HG03103 (cell line): ENCODE data around the gene NUP37.
"Not testable (repeated sequence)": the region's sequence is repeated elsewhere in the genome, so short reads cannot be mapped to it uniquely, and the experiment has no call there.

Source experiments
- ATAC-seq: cut with Tn5 transposase; IDR thresholded peaks from one replicate; pipeline ENCODE4 v1.9.1; 2021; ENCODE audit warnings: low read depth; ENCODE audit not compliant: unreplicated experiment

NUP37 gene

DNA sequence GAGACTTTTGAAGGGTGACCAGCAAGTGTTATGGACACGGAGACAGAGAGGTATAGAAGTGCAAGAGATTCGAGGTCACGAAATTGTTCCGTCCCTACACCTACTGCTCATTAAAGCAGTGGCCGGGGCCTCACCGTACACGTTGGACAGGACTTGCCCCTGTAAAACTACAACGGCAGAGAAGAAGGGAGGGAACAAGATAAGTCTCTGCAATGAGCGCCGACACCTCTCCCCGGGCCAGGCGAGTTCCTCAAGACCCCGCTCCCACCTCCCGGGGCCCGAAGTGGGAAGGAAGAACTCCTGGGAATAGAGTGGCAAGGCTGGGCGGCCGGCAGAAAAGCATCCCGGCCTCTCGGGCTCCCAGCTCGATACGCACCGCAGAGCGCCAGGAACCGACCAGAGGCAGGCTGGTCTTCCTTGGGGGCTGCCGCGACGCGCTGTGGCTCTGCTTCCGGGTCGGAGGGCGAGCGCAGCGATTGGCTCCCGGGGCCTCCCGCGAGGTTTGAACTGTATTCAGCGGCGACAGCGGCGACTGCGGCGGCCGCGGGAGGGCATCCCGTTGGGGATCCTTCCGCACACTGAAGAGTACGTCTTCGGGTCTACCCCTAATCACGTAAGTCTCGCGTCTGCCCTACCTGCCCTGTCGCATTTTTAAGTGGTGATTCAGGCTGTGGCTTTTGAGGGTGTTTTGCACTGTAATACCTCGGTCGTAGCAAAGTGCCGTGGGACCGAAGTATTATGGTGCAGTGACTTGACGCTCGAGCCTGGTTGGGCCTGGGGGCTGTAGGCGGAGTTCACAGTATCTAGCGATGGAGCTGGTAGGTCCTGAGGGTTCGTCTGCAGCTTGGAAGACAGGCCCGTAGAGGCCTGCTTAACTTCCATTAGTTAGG is at the start of gene NUP37, which contains the start of gene PARPBP:
Gene NUP37 (minus strand): TSS at position 441 of the 890 bp plus-strand sequence. CDS start 1,596 bp downstream, outside the sequence.
Gene PARPBP (plus strand): TSS at position 510 of the 890 bp plus-strand sequence. CDS start 3,706 bp downstream, outside the sequence.
- ATAC-seq, result peak; percentile 96

DNA sequence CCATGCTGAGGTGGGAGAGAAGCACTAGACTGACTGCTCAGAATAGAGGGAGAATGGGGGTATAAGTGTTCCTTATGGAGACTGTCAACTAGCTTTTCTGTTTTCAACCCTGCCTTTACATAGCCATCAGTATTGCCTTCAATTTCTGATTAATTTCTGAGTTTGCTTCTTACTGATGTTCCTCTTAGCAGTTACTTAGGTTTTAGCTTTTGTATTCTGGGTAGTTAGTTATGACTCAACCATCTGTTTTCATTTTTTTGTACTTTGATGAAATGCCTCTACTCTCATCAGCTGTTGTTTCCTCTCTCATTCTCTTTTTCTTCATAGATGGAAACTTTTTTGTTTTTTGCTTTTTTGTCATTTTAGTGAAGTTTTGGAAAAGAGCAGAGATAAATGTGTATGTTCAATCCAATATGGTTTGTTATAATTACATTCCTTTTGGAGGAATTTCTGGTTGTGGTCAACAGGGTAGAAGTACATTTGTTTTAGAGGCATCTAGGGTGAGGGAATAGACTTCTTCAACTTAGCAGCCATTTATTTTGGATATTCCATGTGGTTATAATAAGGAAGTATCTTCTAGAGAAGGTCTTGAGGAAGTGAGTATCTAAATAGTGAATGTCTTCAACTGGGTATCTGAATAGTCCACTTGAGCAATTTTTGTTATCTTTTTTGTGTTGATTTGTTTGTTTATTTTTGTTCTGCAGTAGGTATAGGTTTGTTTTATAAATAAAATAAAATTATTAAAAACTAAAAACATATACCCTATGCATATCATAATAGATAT is 48.1 kb upstream of the NUP37 start:
- peak; percentile 70 for ATAC-seq

- ATAC-seq, result no peak
Observed at GRCh38 chr12:102163383-102163782, 43.5 kb upstream of the NUP37 start.

DNA sequence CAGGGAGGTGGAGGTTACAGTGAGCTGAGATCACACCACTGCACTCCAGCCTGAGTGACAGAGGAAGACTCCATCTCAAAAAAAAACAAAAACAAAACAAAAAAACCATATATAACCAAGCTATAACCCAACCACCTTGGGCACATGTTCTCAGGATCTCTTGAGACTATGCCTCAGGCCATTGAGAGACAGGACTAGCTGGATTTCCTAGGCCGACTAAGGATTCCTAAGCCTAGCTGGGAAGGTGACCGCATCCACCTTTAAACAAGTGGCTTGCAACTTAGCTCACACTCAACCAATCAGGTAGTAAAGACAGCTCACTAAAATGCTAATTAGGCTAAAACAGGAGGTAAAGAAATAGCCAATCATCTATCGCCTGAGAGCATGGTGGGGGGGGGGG is 35.3 kb upstream of the NUP37 start:
- ATAC-seq, result not testable (repeated sequence)

DNA sequence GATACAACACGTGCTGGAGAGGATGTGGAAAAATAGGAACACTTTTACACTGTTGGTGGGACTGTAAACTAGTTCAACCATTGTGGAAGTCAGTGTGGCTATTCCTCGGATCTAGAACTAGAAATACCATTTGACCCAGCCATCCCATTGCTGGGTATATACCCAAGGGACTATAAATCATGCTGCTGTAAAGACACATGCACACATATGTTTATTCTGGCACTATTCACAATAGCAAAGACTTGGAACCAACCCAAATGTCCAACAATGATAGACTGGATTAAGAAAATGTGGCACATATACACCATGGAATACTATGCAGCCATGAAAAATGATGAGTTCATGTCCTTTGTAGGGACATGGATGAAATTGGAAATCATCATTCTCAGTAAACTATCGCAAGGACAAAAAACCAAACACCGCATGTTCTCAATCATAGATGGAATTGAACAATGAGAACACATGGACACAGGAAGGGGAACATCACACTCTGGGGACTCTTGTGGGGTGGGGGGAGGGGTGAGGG is 27.2 kb upstream of the NUP37 start:
- ATAC-seq, result not testable (repeated sequence)

GRCh38 chr12:102144221-102144620 is 24.3 kb upstream of the NUP37 start:
- ATAC-seq, result no peak

DNA sequence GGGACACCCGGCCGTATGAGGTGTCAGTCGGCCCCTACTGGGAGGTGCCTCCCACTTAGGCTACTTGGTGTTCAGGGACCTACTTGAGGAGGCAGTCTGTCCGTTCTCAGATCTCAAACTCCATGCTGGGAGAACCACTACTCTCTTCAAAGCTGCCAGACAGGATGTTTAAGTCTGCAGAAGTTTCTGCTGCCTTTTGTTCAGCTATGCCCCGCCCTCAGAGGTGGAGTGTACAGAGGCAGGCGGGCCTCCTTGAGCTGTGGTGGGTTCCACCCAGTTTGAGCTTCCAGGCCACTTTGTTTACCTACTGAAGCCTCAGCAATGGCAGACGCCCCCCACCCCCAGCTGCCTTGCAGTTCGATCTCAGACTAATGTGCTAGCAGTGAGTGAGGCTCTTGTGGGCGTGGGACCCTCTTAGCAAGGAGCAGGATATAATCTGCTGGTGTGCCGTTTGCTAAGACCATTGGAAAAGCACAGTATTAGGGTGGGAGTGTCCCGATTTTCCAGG is 23.0 kb upstream of the NUP37 start:
- ATAC-seq, result not testable (repeated sequence)

- not testable (repeated sequence) for ATAC-seq
Observed at GRCh38 chr12:102137619-102138018, 17.7 kb upstream of the NUP37 start.

DNA sequence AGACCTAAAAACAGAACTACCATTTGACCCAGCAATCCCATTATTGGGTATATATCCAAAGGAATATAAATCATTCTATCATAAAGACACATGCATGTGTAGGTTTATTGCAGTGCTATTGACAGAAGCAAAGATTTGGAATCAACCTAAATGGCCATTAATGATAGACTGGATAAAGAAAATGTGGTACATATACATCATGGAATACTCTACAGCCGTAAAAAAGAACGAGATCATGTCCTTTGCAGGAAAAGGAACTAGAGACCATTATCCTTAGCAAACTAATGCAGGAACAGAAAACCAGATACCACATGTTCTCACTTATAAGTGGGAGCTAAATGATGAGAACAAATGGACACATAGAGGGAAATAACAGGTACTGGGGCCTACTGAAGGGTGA is 11.5 kb upstream of the NUP37 start:
- not testable (repeated sequence) for ATAC-seq

DNA sequence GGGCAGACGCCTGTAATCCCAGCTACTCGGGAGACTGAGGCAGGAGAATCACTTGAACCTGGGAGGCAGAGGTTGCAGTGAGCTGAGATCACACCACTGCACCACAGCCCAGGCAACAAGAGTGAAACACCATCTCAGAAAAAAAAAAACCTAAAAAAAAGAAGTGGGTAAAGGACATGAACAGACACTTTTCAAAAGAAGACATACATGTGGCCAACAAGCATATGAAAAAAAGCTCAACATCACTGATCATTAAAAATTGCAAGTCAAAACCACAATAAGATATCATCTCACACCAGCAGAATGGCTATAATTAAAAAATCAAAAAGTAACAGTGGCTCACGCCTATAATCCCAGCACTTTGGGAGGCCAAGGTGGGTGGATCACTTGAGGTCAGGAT is 10.8 kb upstream of the NUP37 start:
- not testable (repeated sequence) for ATAC-seq

- ATAC-seq, result not testable (repeated sequence)
Observed at GRCh38 chr12:102121328-102121727, 1.4 kb upstream of the NUP37 start.

DNA sequence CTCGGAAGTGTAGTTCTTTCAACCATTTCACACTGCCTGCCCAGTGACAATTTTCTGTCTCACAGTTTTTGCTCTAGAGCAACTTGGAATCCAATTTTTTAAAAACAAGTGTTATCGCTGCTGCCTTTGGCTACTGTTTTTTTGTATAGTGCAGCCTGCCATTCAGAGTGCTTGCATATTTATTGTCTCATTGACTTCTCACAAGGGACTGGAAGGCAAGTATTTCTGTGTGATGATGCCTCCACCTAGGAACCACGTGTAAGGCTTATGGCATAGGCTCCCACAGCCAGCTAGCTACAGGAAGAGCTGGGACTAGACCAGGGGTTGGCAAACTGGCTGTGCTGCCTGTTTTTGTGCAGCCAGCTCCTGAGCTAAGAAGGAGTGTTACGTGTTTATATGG is 972 bp upstream of the NUP37 start:
- ATAC-seq, result no peak

DNA sequence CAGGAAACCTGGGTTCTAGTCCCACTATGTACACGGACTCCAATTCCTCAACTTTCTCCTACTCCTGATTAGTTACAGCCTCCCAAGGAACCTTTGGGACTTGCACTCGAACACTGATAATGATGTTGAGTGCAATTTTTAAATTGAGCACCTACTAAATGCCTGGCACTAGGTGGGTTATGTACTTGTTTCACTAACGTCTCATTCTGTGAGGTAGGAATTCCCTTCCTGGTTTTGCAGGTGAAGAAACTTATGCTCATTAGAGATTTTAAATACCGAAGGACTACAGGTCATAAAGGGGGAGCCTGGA is 605 bp upstream of the NUP37 start:
- no peak for ATAC-seq

DNA sequence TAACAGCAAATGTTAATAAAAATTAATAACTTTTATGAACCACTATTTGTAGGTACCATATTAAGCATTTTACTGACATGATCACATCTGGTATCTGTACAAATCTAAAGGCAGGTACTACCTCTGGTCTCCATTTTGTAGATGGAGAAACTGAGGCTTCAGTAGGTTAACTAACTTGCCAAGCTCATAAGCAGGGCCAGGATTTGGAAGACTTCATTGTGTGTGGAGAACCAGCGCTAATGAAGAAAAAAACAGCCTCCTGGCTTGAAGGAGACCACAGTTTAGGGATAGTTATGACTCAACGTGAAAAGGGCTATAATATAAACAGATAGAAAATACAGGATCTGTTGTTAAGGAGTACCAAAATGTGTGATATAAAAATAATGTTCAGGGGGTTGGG is 1.0 kb downstream of the NUP37 start:
- ATAC-seq, result no peak

DNA sequence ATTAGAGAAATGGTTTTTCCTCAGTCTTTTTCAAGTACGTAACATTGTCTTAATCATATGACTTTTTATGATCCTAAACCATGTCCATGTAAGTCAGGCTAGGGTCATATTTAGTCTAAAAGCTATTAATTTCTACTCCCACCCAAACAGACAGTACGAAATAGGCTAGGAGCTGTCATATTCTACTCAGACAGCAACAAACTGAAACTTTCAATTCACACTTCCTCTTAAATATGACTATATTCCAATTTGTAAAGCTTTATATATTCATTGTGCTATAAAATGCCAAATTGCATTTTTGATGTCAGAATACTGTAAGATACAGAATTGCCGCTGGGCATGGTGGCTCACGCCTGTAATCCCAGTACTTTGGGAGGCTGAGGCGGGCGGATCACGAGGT is 3.5 kb downstream of the NUP37 start:
- ATAC-seq, result no peak

DNA sequence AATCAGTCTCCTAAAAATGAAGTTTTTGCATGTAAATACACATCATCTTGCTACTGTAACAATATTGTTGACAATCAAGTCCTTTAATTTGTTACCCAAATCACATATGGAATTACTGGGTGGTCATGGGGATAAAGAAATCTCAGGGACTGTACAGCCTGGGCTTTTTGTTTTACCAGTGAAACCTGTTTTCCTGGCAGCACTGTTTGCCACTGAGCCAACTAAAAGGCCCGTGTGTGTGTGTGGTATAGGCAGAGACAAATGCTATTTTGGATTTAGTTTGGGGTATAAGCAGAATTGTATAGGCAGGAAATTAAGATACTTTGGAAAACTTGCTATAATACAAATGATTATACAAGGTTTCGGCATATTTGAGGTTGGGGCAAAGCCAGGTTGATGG is 5.7 kb downstream of the NUP37 start:
- ATAC-seq, result no peak

- ATAC-seq, result no peak
Observed at GRCh38 chr12:102110782-102111181, 9.1 kb downstream of the NUP37 start.

DNA sequence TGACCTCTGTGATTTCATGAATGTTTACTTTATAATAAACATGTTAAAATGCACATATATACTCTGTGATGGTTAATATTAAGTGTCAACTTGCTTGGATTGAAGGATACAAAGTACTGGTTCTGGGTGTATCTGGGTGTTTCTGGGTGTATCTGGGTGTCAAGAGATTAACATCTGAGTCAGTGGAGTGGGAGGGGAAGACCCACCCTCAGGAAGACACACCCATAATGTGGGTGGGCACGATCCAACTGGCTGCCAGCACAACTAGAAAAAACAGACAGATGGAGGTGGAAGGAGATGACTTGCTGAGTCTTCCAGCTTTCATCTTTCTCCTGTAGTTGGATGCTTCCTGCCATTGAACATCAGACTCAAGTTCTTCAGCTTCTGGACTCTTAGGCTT is 11.9 kb downstream of the NUP37 start:
- ATAC-seq, result no peak

DNA sequence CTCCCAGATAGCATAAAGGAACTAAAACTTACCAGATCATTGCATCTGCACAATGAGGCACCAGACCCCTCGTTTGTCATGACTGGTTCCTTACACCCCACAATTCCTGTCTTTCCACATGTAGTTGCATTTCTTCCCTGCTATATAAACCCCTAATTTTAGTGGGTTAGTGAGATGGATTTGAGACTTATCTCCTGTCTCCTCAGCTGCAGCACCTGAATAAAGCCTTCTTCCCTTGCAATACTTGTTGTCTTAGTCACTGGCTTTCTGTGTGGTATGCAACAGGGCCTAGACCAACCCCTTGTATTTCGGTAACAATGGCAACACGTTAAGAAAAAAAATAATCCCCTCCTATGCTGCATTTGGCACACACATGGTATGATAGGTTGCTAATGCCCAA is 13.0 kb downstream of the NUP37 start:
- ATAC-seq, result no peak

DNA sequence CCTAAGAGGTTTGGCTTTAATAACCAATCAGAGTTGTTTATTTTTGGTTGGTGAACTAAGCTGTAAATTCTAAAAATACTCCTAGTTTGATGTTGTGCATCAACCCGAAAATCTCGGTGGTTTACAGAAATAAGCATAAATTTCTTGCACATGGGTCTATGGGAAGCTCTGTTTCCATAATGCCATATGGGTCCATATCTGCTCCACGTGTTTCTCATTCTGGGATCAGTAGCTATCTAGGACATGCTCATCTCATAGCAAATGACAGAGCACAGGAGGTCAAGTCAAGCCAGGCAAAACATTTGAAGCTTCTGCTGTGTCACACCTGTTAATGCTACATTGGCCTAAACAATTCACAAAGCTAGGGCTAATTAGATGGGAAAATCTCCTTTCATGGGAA is 23.1 kb downstream of the NUP37 start:
- ATAC-seq, result no peak

GRCh38 chr12:102095677-102096263 is 24.1 kb downstream of the NUP37 start:
- no peak for ATAC-seq
